HG03442 (cell line): ENCODE data around the gene GSG1L.
"Not testable (repeated sequence)": the region's sequence is repeated elsewhere in the genome, so short reads cannot be mapped to it uniquely, and the experiment has no call there.

Experiments used
- ATAC-seq: cut with Tn5 transposase; IDR thresholded peaks from one replicate; pipeline ENCODE4 v1.9.1; 2021; ENCODE audit warnings: mild to moderate bottlenecking, moderate library complexity; ENCODE audit not compliant: unreplicated experiment

Gene GSG1L

GRCh38 chr16:27984121-27984520 lies 79.4 kb downstream of the GSG1L start:
- no peak for ATAC-seq

DNA sequence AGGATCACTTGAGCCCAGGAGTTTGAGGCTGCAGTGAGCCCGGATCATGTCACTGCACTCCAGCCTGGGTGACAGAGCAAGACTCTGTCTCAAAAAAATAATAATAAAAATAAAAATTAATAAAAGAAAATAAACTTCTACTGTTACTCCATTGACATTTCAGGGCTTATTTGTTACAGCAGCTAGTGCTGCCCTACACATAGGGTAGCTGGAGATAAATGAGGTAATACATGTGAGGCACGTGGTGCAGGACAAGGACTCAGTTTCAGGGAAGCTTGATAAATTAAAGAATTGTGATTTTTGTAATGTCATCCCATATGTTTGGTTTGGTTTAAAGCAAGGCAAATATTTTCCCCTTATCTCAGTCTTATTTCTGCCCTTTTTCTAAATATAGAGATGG lies 80.3 kb downstream of the GSG1L start:
- ATAC-seq = no peak

DNA sequence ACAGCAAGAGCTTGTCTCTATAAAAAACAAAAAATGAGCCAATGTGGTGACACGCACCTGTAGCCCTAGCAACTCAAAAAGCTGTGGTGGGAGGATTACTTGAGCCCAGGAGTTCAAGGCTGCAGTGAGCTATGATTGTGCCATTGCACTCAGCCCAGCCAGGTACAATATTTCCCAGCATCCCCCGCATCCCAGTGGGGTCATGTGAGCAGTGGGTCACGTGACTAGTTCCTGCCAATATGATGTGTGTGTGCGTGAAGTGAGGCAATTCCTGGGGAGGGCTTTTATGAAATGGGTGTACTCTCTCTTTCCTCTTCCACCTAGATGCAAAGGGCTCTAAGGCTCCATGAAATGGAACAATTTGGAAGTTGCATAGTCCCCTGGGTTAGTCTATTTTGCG lies 81.3 kb downstream of the GSG1L start:
- ATAC-seq = no peak

DNA sequence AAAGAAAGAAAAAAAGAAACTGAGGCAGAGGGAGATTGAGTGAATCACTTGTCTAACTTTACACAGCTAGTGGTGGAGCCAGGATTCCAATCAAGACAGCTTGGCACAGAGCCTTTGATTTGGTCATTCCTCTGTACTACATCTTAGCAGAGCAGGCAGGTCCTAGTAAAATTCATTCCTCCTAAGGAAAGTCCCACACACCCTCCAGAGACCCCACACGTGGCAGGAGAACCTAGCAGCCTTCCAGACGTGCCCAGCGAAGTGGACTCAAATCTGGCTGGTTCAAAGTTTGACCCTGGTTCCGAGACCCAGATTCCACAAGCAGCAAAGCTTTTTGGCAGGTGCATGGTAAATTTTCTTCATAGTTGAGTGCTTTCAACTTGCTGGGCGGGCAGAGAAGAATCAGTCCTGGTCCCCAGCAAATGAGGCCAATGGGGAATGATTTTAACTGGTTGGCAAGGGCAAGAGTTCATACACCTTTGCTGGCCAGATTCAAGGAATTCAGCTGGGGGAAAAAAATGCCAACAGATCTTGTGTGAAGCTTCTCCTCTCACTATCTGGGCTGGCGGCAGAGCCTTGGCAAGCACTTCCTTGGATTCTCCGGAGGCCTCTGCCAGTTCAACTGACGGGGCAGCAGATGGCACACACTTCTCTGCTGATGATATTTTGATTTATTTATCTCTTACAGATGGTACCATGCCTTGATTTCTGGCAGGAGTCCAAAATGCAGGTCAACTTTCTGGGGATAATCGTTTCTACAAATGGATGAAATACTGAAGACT lies 82.4 kb downstream of the GSG1L start:
- no peak for ATAC-seq

DNA sequence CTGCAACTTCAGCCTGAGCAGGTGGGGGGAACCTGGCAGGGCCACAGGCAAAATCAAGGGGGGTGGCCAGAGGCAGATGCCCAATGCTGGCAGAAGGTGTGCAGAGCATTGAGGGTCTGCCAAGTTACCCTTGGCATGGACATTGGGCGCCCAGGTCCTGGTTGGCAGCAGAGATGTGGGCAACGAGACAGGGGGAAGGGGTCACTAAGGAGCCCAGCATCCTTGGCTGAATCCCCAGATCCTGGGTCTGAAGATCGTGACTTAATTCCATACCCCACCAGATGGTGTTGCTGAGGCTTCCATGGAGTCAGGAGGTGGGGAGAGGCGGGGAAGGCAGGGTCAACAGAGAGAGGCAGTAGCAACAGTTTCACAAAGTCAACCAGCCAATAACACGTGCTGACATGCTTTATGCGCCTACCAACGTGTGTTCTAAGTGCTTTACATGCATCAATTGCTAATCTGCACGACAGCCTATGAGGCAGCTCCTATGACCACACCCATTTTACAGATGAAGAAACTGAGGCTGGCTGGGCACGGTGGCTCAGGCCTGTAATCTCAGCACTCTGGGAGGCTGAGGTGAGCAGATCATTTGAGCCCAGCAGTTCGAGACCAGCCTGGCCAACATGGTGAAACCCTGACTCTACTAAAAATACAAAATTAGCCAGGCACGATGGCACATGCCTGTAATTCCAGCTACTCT lies 83.3 kb downstream of the GSG1L start:
- no peak for ATAC-seq

DNA sequence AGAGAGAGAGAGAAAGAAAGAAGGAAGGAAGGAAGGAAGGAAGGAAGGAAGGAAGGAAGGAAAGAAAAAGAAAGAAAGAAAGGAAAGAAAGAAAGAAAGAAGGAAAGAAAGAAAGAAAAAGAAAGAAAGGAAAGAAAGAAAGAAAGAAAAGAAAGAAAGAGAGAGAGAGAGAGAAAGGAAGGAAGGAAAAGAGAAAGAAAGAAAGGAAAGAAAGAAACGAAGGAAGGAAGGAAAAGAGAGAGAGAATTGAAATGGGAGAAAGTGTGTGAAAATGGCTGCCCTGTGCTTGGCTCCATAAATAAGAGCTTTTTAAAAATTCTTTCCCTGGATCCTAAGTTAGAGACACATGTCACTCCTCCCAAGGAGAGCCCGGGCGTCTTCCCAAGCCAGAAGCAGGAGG lies 83.8 kb downstream of the GSG1L start:
- not testable (repeated sequence) for ATAC-seq

DNA sequence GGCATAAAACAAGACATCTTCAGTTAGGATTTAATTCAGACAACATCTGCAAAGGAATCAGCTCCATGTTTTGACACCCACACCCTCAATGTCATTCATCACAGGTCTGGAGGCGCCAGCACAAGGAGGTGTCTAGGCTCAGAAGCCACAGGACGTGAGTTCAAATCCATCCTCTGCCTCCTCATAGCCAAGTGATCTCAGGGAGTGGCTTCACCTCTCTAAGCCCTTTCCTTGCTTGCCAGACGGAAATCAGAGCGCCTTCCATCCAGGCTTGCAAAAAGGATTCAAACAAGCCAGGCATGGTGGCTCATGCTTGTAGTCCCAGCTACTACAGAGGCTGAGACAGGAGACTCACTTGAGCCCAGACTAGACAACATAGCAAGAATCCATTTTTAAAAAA lies 84.6 kb downstream of the GSG1L start:
- no peak for ATAC-seq

DNA sequence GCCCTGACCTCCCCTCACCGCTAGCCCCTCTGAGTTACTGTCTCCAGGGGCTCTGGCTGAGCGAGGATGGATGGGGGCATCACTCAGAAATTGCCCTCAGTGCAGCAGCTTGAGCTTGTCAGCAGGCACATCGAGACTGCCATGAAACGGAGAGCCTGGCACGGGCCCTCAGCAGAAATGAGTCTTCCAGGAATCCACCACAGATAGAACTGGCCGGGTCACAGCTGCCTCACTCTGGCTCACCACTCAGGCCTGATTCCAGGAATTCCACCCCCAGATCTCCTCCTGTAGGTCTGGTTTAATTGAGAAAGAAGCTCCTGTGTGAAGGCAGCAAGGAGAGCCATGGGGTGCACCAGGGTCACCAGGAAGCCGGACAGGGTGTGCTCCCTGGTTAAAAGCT lies 85.5 kb downstream of the GSG1L start:
- ATAC-seq = no peak

DNA sequence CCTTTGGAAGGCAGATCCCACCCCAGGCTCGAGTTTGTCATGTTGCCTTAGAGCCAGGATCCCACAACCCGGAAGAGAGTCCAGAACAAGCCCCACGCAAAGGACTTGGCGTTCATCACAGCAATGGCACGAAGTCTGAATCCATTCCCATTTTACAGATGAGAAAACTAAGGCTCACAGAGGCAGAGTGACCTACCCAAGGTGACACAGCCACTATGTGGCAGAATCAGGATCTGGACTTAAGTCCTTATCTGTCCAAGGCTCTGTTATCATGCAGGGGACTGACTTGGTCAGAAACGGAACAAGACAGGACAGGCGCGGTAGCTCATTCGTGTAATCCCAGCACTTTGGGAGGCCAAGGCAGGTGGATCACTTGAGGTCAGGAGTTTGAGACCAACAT lies 86.5 kb downstream of the GSG1L start:
- ATAC-seq = no peak

GRCh38 chr16:27974896-27975540 lies 88.5 kb downstream of the GSG1L start:
- no peak for ATAC-seq

DNA sequence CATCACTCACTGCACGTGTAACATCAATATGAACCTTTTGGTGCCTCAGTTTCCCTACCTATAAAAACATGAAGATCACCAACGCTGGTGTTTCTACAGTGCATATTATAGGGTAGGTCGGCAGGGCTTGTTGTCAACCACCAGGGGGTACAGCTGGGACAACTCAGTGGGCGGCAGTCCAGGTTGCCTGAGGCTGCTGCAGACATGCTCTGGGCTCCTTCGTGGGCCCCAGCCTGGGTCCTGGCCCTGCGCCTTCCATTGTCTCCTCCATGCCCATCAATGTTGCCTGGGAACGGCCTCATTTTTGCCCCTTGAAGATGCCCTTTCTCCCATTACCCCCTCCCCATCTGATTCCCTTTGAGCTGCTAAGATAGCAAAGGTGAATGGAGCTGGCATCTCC lies 89.8 kb downstream of the GSG1L start:
- no peak for ATAC-seq

- no peak for ATAC-seq
Observed at GRCh38 chr16:27972500-27972899, 91.0 kb downstream of the GSG1L start.

DNA sequence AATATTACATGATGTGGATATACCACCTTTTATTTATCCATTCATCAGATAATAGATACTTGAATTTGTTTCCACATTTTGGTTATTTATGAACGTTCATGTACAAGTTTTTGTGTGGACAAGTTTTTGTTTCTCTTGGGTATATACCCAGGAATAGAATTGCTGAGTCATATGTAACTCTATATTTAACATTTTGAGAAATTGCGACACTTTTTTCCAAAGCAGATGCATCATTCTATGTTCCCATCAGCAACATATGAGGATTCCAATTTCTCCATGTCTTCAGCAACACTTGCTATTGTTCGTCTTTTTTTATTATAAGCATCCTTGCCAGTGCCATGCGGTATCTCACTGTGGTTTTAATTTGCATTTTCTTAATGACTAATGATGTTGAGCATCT lies 93.9 kb downstream of the GSG1L start:
- ATAC-seq = no peak

GRCh38 chr16:27967169-27967568 lies 96.3 kb downstream of the GSG1L start:
- no peak for ATAC-seq

GRCh38 chr16:27966756-27967155 lies 96.8 kb downstream of the GSG1L start:
- ATAC-seq = no peak

- no peak for ATAC-seq
Observed at GRCh38 chr16:27965801-27966200, 97.7 kb downstream of the GSG1L start.

GRCh38 chr16:27963471-27963965 lies 100.0 kb downstream of the GSG1L start:
- ATAC-seq = no peak

- no peak for ATAC-seq
Observed at GRCh38 chr16:27962197-27962596, 101.3 kb downstream of the GSG1L start.

DNA sequence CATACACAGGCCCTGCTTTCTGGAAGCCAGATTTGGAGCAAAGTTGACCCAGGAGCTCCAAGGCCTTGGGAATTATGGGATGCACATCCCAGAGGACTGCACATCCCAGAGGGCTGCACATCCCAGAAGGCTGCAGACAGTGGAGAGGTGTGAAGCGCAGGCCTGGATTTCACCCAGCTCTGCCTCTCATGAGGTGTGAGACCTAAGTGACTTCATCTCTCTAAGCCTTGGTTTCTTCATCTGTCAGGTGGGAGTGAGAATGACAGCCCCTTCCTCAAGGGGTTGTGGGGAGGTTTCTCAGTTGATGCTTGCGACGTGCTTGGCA lies 102.3 kb downstream of the GSG1L start:
- no peak for ATAC-seq

- no peak for ATAC-seq
Observed at GRCh38 chr16:27960619-27961295, 102.8 kb downstream of the GSG1L start.

- ATAC-seq = no peak
Observed at GRCh38 chr16:27959914-27960313, 103.6 kb downstream of the GSG1L start.
